Ecto neural progenitor cell (in vitro differentiated cells): Measurements from ENCODE around the gene CYTH3.
A peak's percentile ranks its signal among the peaks of the same experiment; 100 is the strongest.
"Not testable (repeated sequence)": the region's sequence is repeated elsewhere in the genome, so short reads cannot be mapped to it uniquely, and the experiment has no call there.

ENCODE experiments used
- DNase-seq: peaks from one replicate; pipeline ENCODE4 v3.0.0-alpha.2; 2018; ENCODE audit warnings: low spot score

The CYTH3 gene, protein sequence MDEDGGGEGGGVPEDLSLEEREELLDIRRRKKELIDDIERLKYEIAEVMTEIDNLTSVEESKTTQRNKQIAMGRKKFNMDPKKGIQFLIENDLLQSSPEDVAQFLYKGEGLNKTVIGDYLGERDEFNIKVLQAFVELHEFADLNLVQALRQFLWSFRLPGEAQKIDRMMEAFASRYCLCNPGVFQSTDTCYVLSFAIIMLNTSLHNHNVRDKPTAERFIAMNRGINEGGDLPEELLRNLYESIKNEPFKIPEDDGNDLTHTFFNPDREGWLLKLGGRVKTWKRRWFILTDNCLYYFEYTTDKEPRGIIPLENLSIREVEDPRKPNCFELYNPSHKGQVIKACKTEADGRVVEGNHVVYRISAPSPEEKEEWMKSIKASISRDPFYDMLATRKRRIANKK

DNA sequence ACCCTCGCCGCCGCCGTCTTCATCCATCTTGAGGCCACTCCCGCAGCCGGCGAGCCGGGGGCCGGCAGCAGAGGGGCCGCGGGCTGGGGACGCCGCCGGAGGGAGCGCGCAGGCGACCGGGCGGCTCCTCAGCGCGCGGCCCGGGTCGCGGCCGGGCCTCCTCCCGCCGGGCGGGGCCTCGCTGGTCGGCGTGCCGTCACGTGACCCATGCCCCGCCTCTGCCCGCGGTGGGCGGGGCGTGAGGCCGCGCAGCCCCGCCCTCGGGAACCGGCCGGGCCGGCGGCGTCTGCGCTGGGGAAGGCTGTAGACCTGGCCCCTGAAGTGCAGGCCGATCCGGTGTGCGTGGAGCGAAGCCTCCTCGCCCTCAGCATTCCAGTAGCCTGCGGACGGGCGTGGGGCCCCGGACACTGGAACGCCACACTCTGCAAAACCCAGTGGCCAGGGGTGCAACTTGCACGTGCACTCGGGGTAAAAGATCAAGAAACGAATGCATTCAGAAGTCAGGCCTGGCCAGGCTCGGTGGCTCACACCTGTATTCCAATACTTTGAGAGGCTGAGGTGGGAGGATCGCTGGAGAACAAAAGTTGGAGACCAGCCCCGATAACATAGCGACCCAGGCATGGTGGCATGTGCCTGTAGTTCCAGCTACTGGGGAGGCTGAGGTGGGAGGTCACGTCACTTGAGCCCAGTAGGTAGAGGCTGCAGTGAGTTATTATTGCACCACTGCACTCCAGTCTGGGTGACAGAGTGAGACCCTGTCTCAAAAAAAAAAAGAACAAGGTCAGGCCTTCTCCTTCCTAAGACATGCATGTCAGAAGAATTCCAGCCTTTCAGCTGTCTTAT is at the start of gene CYTH3:
TSS of gene CYTH3 (minus strand) at position 144 of the 843 bp plus-strand sequence. CDS start at position 27, 117 bp downstream.
- DNase-seq = peak; percentile 90

DNA sequence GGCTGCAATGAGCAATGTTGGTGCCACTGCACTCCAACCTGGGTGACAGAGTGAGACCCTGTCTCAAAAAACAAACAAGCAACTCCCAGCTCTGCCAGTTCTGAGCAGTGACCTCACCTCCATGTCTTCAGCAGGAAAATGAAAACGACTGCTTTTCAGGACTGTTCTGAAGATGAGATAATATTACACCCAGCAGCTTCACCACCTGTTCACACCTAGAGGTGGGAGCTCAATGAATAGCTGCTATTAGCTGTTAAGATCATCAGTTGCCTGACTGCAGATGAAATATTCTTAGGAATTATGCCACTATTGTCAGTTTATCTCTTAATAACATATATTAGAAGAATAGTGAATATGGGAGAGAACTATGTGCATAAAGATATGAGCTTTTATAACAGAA is 48.4 kb upstream of the CYTH3 start:
- DNase-seq = no peak

DNA sequence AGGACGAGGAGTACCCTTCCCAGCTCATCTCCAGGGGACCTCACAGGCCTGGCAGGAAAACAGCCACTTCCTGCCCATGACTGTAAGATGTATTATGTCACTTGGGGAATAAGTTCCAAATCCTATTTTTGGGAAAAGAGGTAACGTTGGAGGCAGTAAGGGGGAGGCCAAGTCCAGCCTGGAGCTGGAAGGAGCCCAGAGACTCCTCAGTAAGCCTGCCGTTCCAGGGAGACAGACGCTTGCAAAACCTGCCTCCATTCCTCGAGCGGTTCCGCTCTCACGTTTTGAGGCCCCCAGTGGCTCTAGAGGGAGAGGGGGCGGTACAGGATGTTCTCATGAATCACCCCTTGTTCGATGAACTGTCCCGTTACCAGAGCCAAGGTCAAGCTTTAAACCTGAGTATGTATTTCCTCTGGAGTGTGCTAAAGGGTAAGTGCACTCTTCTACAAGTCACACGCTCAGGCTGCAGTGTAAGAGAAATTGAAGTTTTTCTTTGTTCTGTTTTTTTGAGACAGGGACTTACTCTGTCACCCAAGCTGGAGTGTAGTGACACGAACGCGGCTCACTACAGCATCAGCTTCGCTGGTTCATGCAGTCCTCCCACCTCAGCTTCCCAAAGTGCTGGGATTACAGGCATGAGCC is 45.5 kb upstream of the CYTH3 start:
- no peak for DNase-seq

DNA sequence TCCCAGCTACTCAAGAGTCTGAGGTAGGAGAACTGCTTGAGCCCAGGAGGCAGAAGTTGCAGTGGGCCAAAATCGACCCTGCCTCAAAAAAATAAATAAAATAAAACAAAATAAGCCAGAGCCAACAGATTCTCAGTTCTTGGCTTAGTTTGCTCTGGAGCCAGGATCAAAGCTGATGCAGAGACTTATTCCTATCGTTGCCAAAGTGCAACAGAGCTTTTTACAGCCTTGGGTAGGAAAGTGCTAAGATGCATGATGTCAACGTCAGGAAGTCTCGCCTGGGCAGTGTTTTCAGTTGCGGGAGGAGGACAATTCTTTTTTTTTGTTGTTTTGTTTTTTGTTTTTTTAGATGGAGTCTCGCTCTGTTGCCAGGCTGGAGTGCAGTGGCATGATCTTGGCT is 43.8 kb upstream of the CYTH3 start:
- DNase-seq = no peak

DNA sequence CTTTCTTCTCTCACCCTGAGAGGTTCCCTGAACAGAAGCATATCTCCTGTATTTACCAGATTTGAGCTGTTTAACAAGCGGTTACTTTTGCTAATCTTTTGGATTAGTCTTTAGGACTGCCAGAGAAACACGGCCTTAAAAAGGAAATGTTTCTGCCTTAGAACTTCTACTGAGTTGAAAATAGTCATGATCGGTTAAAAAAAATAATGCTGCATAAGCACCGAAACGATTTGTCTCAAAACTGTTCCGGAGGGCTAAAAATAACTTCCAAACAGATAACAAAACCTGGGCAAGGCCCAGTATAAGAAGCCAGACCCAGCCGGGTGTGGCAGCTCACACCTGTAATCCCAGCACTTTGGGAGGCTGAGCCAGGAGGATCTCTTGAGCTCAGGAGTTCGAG is 43.3 kb upstream of the CYTH3 start:
- DNase-seq = no peak

DNA sequence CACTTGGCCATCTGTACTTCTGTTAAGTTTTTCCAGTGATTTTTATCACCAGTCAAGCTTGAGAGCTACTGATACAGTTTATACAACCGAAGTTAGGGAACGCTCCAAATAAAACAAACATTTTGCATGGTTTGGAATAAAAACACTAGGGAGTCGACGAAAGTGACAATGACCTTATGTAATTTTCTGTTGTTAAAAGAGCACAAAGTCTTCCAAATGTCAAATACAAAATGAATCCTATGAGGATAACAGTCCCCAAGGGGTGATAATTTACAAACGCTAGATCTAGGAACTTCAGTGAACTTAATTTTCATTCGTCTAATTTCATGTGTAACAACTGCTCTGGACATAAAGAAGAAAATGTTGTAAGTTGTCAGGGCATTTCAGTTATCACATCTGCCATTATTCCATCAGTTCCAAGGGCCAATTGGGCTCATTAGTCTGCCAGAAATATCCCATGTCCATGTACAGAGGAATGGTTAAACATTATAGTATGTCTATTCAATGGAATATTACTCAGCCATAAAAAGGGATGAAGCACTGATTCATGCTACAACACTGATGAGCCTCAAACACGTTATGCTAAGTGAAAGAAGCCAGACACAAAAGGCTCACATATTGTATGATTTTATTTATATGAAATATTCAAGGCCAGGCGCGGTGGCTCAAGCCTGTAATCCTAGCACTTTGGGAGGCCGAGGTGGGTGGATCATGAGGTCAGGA is 38.0 kb upstream of the CYTH3 start:
- DNase-seq = no peak

DNA sequence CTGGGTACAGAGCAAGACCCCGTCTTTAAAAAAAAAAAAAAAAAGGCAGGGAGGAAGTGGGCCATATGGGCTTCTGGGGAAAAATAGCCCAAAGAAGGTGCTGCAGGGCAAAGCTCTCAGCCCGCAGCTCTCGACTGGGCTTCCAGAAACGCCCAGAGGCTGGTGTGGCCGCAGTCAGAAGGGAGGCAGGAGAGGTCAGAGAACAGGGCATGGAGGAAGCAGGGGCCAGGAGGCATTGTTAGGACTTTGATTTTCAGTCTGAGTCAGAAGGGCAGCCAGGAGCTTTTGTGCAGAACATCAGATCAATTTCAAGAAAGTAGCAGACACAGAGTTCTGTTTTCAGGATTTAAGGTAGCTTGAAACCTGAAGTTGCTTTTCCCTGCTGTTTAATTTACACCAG is 35.3 kb upstream of the CYTH3 start:
- DNase-seq = no peak

DNA sequence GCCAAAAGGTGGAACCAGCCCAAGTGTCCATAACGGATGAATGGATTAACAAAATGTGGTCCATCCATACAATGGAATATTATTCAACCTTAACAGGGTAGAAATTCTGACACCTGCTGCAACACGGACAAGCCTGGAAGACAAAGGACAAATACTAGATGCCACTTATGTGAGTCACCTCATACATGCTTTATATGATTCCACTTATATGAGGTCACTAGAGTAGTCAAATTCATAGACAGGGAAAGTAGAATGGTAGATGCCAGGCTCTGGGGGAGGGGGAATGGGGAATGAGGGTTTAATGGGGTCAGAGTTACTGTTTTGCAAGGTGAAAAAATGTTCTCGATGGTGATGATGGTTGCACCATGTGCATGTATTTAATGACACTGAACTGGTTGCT is 34.0 kb upstream of the CYTH3 start:
- DNase-seq = no peak

DNA sequence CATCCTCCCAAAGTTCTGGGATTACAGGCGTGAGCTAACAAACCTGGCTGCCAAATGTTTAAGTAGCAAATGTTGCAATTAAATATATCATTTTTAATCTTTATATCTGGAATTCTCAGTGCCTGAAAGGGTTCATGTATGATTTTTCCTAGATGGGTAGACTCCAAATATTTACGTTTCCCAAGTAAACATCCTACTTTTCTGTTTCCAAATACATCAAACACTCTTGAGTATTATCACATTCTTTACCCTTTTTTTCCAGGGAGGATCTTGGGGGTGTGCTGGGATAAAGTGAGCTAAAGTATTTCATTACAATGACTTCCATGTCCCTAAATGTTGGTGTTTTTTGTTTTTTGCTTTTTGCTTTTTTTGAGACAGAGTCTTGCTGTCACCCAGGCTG is 32.9 kb upstream of the CYTH3 start:
- DNase-seq = no peak

DNA sequence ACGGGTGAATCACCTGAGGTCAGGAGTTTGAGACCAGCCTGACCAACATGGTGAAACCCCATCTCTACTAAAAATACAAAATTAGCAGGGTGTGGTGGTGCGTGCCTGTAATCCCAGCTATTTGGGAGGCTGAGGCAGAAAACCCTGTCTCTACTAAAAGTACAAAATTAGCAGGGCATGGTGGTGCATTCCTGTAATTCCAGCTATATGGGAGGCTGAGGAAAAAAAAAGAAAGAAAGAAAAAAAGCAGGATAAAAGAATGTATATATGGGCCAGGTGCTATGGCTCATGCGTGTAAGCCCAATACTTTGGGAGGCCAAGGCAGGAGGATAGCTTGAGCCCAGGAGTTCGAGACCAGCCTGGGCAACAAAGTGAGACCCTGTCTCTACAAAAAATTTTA is 29.0 kb upstream of the CYTH3 start:
- not testable (repeated sequence) for DNase-seq

DNA sequence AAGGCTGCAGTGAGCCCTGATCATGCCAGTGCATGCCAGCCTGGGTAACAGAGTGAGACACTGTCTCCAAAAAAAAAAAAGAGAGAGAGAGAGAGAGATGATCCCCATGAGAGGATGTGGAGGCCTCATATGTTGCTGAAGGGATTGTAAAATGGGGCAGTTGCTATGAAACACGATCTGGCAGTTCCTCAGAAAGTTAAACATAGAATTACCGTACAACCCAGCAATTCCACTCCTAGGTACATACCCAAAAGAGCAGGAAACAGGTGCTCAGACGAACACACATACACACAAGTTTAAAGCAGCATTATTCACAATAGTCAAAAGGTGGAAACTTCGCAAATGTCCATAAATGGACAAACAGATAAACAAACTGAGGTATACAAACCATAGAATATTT is 27.4 kb upstream of the CYTH3 start:
- no peak for DNase-seq

DNA sequence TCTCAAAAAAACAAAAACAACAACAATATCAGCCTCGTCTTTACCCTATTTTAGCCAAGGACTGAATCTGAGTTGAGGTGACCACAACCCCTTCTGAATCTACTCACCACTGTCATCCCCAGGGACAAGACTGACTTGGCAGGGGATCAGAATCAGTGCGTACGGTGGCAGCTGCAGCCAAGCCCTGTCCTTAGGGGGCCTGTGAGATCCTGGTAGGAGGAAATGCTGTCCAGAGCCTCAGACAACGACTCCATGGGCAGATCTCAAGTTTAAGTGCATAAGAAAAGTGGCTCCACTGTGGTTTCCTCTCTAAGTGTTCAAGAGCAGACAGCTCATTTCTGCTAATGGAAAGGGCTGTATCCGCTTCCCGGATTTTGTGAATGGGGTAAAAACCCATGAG is 22.4 kb upstream of the CYTH3 start:
- no peak for DNase-seq

DNA sequence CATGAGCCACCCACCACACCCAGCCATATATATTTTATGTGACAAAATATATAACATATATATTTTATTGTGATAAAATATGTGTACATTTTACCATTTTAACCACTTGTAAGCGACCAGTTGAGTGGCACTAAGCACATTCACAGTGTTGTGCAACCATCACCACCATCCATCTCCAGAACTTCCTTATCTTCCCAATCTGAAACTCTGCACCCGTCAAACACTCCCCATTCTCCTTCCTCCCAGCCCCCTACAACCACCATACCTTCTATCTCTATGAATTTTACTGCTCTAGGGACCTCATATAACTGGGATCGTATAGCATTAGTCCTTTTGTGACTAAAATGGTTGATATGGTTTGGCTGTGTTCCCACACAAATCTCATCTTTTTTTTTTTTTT is 20.8 kb upstream of the CYTH3 start:
- no peak for DNase-seq

DNA sequence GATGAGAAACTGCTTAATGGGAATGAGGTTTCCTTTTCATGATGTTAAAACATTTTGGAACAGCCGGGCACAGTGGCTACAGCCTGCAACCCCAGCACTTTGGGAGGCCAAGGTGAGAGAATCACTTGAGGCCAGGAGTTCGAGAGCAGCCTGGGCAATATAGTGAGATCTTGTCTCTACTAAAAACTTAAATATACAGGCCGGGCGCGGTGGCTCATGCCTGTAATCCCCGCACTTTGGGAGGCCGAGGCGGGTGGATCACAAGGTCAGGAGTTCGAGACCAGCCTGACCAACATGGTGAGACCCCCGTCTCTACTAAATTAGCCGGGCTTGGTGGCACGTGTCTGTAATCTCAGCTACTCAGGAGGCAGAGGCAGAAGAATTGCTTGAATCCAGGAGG is 19.5 kb upstream of the CYTH3 start:
- not testable (repeated sequence) for DNase-seq

DNA sequence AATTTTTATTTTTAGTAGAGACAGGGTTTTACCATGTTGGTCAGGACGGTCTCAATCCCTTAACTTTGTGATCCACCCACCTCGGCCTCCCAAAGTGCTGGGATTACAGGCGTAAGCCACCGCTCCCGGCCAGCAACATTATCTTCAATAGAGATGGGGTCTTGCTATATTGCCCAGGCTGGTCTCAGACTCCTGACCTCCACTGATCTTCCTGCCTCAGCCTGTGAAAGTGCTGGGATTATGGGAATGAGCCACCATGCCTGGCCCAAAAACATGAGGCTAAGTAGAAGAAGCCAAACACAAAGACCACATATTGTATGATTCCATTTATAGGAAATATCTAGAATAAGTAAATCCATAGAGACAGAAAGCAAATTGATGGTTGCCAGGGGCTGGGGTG is 19.1 kb upstream of the CYTH3 start:
- DNase-seq = no peak

DNA sequence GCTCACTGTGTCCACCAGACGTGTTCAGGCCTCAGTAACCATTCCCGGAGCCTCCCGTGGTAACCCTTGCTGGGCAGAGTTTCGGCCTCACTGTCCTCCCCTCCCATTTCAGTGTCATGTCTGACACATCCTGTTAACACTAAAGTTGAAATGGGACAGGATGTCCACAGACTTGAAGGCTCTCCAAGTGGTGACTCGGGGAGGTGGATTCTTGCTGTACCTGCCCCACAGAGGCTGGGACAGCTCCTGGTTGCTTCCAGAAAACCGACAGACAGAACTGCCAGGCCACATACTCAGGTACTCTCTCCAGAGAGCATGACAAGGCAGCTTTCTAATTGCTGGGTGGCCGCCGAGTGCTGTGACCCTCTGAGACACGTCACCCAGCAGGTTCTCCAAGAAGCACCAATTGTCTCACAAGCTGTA is 17.9 kb upstream of the CYTH3 start:
- DNase-seq = no peak

DNA sequence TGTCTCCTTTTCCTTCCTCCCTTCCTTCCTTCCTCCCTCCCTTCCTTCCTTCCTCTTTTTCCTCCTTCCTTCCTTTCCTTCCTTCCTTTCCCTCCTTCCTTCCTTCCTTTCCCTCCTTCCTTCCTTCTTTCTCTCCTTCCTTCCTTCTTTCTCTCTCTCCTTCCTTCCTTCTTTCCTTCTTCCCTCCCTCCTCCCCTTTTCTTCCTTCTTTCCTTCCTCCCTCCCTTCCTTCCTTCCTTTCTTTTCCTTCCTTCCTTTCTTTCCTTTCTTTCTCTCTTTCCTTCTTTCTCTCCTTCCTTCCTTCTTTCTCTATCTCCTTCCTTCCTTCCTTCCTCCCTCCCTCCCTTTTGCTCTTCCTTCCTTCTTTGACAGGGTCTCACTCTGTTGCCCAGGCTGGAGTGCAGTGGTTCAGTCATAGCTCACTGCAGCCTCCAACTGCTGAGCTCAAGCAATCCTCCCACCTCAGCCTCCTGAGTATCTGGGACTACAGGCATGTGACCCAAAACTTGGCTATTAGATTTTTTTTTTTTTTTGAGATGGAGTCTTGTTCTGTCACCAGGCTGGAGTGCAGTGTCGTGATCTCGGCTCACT is 15.9 kb upstream of the CYTH3 start:
- no peak for DNase-seq

DNA sequence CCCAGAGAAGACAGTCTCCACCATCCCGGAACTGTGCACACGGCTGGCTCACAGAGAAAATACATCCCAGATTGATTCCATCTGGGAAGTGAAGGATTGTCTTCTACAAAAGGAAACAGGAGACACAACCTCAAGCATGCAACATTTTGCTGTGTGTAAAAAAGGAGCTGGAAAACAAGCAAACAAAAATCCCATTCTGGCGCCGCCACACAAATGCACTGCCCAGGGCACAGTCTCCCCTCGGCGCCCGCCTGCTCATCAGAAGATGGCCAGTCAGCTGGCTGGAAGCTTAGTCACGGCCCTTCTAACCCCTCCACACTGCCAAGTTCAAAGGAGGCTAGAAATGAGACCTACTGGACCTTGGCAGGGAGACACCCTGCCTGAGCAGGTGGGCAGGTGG is 14.1 kb upstream of the CYTH3 start:
- no peak for DNase-seq

DNA sequence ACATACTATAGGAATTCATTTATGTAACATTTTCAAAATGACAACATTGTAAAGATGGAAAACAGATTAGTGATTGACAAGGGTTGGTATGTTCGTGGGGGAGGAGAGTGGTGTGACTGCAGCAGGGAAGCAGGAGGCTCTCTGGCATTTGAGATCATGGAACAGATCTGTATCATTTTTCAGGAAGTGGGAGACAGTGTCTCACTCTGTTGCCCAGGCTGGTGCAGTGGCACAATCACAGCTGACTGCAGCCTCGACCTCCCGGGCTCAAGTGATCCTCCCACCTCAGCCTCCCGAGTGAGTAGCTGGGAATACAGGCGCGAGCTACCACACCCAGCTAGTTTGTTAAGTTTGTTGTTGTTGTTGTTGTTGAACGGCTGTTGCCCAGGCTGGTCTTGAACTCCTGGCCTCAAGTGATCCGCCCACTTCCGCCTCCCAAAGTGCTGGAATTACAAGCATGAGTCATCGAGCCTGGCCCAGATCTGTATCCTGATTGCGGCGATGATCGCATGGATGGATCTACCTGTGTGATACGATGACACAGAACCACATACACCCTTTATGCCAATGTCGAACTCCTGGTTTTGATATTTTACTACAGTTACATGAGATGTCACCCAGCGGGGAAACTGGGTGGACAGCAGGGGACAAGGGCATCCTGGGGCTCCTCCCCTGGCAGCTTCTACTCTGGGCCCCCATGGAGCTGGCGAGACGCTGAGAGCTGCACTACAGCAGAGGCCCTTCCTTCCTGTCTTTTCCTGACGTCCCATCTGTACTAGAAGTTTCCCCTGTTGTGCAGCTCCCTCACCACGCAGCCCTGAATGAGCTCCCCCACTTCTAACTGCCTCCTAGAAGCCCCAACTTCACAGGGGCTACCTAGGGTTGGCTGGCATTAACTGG is 12.3 kb upstream of the CYTH3 start:
- DNase-seq = no peak

DNA sequence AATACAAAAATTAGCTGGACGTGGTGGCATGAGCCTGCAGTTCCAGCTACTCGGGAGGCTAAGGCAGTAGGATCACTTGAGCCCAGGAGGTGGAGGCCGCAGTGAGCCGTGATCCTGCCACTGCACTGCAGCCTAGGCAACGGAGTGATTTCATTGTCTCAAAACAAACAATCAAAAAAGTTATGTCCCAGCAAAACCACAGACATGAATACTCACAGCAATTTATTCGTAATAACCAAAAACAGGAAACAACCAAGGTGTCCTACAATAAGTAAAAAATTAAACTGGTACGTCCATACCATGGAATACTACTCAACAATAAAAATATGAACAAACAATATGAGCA is 11.6 kb upstream of the CYTH3 start:
- no peak for DNase-seq
